ENCODE measurements around the gene NCKAP5. TPM values are rescaled to one million over a fixed set of nuclear protein-coding genes. Genes with fewer than 3 reads are reported as not detected.

NCKAP5 gene
- total and polyA plus RNA-seq, 4 donors: 0.57 to 2.8 (median 2.4) TPM

DNA sequence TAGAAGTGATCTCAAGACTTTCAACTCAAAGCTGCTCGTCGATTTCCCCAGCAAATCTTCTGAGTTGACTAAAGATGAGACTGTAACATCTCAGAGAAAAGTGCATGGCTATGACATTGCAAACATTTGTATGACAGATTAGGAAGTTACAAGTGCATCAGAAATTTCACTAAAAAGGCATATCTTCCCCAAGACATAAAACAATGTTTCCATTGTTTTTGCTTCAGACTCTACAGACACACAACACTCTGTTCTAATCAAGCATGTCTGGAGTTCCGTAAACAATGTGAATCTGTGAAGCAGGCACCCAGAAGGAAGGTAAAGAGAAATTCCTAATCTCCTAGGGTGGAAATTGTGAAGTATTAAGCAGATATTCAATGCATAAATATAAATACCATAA is 753.6 kb downstream of the NCKAP5 start:
- Histone ChIP-seq H3K9ac (ENCODE audit: low read depth in 1 of 2, low read length in 2 of 2) (no peak overlapping the region), H3K27me3 (ENCODE audit: control insufficient read depth in 4 of 4, insufficient read depth in 4 of 4, low read length in 3 of 4) (no peaks in the 10 kb centered on the region), H3K27ac (ENCODE audit: low read depth in 1 of 2, low read length in 2 of 2) (no peak overlapping the region), H3K36me3 (ENCODE audit: control insufficient read depth in 4 of 4, insufficient read depth in 3 of 4, low read depth in 1 of 4, low read length in 3 of 4) (no peaks in the 10 kb centered on the region), H3K9me3 (ENCODE audit: control insufficient read depth in 4 of 4, low read length in 3 of 4) (no peaks in the 10 kb centered on the region), H3K4me3 (ENCODE audit: low read depth in 1 of 3, low read length in 3 of 3) (no peak overlapping the region), H3K4me1 (ENCODE audit: control insufficient read depth in 4 of 4, insufficient read depth in 4 of 4, low read length in 3 of 4) (no peaks in the 10 kb centered on the region)
- no peak for DNase-seq (ENCODE audit: low spot score)
- TF ChIP-seq FOXA2 (IDR thresholded peaks at IDR 0.05) (no peak), SP1 (IDR thresholded peaks at IDR 0.05) (no peak), TAF1 (conservative IDR thresholded peaks at IDR 0.05) (no peak), RXRA (IDR thresholded peaks at IDR 0.05) (no peak), HNF4G (IDR thresholded peaks at IDR 0.05) (no peak), GABPA (IDR thresholded peaks at IDR 0.05 in 1 of 2, conservative IDR thresholded peaks at IDR 0.05 in 1 of 2) (no peak), JUND (IDR thresholded peaks at IDR 0.05) (no peak), RAD21 (IDR thresholded peaks at IDR 0.05) (no peak)
- TF ChIP-seq, protein P1, sequence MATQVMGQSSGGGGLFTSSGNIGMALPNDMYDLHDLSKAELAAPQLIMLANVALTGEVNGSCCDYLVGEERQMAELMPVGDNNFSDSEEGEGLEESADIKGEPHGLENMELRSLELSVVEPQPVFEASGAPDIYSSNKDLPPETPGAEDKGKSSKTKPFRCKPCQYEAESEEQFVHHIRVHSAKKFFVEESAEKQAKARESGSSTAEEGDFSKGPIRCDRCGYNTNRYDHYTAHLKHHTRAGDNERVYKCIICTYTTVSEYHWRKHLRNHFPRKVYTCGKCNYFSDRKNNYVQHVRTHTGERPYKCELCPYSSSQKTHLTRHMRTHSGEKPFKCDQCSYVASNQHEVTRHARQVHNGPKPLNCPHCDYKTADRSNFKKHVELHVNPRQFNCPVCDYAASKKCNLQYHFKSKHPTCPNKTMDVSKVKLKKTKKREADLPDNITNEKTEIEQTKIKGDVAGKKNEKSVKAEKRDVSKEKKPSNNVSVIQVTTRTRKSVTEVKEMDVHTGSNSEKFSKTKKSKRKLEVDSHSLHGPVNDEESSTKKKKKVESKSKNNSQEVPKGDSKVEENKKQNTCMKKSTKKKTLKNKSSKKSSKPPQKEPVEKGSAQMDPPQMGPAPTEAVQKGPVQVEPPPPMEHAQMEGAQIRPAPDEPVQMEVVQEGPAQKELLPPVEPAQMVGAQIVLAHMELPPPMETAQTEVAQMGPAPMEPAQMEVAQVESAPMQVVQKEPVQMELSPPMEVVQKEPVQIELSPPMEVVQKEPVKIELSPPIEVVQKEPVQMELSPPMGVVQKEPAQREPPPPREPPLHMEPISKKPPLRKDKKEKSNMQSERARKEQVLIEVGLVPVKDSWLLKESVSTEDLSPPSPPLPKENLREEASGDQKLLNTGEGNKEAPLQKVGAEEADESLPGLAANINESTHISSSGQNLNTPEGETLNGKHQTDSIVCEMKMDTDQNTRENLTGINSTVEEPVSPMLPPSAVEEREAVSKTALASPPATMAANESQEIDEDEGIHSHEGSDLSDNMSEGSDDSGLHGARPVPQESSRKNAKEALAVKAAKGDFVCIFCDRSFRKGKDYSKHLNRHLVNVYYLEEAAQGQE (IDR thresholded peaks at IDR 0.05): no peak
- TF ChIP-seq, protein P2, sequence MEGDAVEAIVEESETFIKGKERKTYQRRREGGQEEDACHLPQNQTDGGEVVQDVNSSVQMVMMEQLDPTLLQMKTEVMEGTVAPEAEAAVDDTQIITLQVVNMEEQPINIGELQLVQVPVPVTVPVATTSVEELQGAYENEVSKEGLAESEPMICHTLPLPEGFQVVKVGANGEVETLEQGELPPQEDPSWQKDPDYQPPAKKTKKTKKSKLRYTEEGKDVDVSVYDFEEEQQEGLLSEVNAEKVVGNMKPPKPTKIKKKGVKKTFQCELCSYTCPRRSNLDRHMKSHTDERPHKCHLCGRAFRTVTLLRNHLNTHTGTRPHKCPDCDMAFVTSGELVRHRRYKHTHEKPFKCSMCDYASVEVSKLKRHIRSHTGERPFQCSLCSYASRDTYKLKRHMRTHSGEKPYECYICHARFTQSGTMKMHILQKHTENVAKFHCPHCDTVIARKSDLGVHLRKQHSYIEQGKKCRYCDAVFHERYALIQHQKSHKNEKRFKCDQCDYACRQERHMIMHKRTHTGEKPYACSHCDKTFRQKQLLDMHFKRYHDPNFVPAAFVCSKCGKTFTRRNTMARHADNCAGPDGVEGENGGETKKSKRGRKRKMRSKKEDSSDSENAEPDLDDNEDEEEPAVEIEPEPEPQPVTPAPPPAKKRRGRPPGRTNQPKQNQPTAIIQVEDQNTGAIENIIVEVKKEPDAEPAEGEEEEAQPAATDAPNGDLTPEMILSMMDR (IDR thresholded peaks at IDR 0.05; ENCODE audit: low read depth, low read length, missing input control): no peak
- TF ChIP-seq, protein P3, sequence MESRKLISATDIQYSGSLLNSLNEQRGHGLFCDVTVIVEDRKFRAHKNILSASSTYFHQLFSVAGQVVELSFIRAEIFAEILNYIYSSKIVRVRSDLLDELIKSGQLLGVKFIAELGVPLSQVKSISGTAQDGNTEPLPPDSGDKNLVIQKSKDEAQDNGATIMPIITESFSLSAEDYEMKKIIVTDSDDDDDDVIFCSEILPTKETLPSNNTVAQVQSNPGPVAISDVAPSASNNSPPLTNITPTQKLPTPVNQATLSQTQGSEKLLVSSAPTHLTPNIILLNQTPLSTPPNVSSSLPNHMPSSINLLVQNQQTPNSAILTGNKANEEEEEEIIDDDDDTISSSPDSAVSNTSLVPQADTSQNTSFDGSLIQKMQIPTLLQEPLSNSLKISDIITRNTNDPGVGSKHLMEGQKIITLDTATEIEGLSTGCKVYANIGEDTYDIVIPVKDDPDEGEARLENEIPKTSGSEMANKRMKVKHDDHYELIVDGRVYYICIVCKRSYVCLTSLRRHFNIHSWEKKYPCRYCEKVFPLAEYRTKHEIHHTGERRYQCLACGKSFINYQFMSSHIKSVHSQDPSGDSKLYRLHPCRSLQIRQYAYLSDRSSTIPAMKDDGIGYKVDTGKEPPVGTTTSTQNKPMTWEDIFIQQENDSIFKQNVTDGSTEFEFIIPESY (IDR thresholded peaks at IDR 0.05): no peak
- 83% methylated on average over 3 of the region's 3 CpGs for WGBS

DNA sequence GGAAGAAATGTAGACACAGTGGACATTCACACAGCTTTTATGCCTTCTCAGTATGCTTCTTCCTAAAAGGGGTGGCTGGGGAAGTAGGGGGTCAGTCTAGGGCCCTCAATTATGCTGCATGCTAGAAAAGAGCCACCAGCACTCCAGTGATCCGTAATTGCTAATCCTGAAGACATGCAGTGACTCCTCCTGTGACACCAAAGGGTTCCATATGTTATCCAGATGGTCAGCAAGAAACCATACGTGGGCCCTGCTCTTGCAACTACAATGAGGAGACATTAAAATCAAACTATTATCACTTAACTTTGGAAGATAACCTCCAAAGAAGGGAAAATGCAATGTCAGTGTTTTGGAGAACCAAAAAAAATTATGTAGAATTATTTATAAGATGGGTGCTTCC is 754.8 kb downstream of the NCKAP5 start:
- Histone ChIP-seq H3K9me3 (ENCODE audit: control insufficient read depth in 4 of 4, low read length in 3 of 4) (no peaks in the 10 kb centered on the region), H3K4me1 (ENCODE audit: control insufficient read depth in 4 of 4, insufficient read depth in 4 of 4, low read length in 3 of 4) (no peaks in the 10 kb centered on the region), H3K27ac (ENCODE audit: low read depth in 1 of 2, low read length in 2 of 2) (no peak overlapping the region), H3K4me3 (ENCODE audit: low read depth in 1 of 3, low read length in 3 of 3) (no peak overlapping the region), H3K27me3 (ENCODE audit: control insufficient read depth in 4 of 4, insufficient read depth in 4 of 4, low read length in 3 of 4) (no peaks in the 10 kb centered on the region), H3K36me3 (ENCODE audit: control insufficient read depth in 4 of 4, insufficient read depth in 3 of 4, low read depth in 1 of 4, low read length in 3 of 4) (no peaks in the 10 kb centered on the region), H3K9ac (ENCODE audit: low read depth in 1 of 2, low read length in 2 of 2) (no peak overlapping the region)
- DNase-seq (ENCODE audit: low spot score): no peak
- 91% methylated on average over 2 of the region's 2 CpGs for WGBS
- TF ChIP-seq RXRA (IDR thresholded peaks at IDR 0.05) (no peak), YY1 (IDR thresholded peaks at IDR 0.05) (no peak), FOXA2 (IDR thresholded peaks at IDR 0.05) (no peak), HNF4G (IDR thresholded peaks at IDR 0.05) (no peak), RAD21 (IDR thresholded peaks at IDR 0.05) (no peak), SP1 (IDR thresholded peaks at IDR 0.05) (no peak), JUND (IDR thresholded peaks at IDR 0.05) (no peak), GABPA (IDR thresholded peaks at IDR 0.05 in 1 of 2, conservative IDR thresholded peaks at IDR 0.05 in 1 of 2) (no peak), HNF4A (conservative IDR thresholded peaks at IDR 0.05) (no peak), TAF1 (conservative IDR thresholded peaks at IDR 0.05) (no peak), EGR1 (IDR thresholded peaks at IDR 0.05; ENCODE audit: low read depth in 2 of 2) (no peak)
- TF ChIP-seq, protein P4, sequence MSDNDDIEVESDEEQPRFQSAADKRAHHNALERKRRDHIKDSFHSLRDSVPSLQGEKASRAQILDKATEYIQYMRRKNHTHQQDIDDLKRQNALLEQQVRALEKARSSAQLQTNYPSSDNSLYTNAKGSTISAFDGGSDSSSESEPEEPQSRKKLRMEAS (IDR thresholded peaks at IDR 0.05): no peak
- TF ChIP-seq, protein P1 (IDR thresholded peaks at IDR 0.05): no peak
- TF ChIP-seq, protein P5, sequence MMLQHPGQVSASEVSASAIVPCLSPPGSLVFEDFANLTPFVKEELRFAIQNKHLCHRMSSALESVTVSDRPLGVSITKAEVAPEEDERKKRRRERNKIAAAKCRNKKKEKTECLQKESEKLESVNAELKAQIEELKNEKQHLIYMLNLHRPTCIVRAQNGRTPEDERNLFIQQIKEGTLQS (IDR thresholded peaks at IDR 0.05): no peak
- TF ChIP-seq, protein P3 (IDR thresholded peaks at IDR 0.05): no peak
